ENCODE results near the gene LTB4R. TPM values are rescaled to one million over a fixed set of nuclear protein-coding genes. Genes with fewer than 3 reads are reported as not detected.

Gene LTB4R
- total RNA-seq, 6 experiments from 2014 or later: 2.7 to 5.5 (median 3.9) TPM

DNA sequence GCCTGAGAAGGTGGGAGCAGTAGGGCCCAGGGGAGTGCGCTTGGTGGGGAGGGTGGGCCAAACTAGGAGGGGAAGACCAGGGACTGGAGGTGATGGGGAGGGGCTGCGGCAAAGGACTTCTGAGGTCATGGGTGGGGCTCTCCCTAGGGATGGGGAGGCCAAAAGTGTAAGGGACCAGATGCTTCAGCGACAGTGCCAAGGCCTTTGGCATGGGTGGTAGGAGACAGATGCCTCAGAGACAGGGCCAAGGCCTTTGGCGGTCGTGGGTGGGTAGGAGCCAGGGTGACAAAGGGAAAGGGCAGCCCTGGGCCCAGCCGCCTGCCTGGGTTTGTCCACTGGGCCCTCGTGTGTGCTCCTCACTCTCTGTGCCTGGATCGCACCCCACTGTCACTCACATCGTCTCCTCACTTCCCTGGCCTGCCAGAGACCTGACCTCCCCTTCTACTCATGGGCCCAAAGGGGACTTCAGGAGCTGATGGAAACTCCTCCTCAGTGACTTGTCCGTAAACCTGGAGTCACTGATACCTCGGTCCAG, 26.7 kb upstream of the LTB4R start:
- H3K4me1 ChIP-seq: no peaks in the 10 kb centered on the region
- H3K9me3 ChIP-seq: no peaks in the 10 kb centered on the region
- ATAC-seq (no peak), DNase-seq (no peak)
- H3K4me3 ChIP-seq: no peak overlapping the region
- 92% methylated on average over 2 of the region's 11 CpGs for WGBS (ENCODE audit: insufficient coverage, low coverage, low lambda C conversion rate, missing lambda C conversion rate)
- no peaks in the 10 kb centered on the region for H3K27me3 ChIP-seq
- TF ChIP-seq, protein P1, sequence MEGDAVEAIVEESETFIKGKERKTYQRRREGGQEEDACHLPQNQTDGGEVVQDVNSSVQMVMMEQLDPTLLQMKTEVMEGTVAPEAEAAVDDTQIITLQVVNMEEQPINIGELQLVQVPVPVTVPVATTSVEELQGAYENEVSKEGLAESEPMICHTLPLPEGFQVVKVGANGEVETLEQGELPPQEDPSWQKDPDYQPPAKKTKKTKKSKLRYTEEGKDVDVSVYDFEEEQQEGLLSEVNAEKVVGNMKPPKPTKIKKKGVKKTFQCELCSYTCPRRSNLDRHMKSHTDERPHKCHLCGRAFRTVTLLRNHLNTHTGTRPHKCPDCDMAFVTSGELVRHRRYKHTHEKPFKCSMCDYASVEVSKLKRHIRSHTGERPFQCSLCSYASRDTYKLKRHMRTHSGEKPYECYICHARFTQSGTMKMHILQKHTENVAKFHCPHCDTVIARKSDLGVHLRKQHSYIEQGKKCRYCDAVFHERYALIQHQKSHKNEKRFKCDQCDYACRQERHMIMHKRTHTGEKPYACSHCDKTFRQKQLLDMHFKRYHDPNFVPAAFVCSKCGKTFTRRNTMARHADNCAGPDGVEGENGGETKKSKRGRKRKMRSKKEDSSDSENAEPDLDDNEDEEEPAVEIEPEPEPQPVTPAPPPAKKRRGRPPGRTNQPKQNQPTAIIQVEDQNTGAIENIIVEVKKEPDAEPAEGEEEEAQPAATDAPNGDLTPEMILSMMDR (IDR thresholded peaks at IDR 0.05): no peak
- TF ChIP-seq POLR2A (IDR thresholded peaks at IDR 0.05): no peak
- no peak overlapping the region for H3K27ac ChIP-seq
- peaks cover 0 to 5% (median 2%) of the 10 kb centered on the region in 4 donors for H3K36me3 ChIP-seq
- intact Hi-C loops (cut with DNase I): no loop called here

DNA sequence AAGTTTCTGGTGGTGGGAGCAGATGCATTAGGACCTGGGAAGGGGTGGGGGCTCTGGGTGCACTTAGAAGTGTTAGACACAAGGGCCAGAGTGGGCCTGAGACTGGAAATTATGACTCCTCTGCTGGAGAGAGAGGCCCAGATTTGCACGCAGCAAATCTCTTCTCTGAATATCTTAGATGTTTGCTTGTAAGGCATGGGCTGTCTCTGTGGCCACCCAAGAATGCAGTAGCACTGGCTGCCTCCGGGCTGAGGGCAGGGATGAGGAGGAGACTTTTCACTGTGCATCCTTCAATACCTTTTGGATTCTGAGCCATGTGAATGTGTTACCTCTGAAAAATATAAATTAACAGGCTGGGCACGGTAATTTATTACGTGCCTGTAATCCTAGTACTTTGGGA, 26.0 kb upstream of the LTB4R start:
- Histone ChIP-seq H3K27ac (no peak overlapping the region), H3K27me3 (no peaks in the 10 kb centered on the region), H3K4me3 (no peak overlapping the region), H3K36me3 (peaks cover 0 to 12% (median 8%) of the 10 kb centered on the region in 4 donors), H3K9me3 (no peaks in the 10 kb centered on the region), H3K4me1 (peaks cover 0 to 3% (median 0%) of the 10 kb centered on the region in 4 donors)
- no peak for DNase-seq
- intact Hi-C loops (cut with DNase I): no loop called here
- no peak for ATAC-seq
- no peak for TF ChIP-seq POLR2A (IDR thresholded peaks at IDR 0.05)
- WGBS (ENCODE audit: insufficient coverage, low coverage, low lambda C conversion rate, missing lambda C conversion rate): 67% methylated on average over 3 of the region's 4 CpGs

DNA sequence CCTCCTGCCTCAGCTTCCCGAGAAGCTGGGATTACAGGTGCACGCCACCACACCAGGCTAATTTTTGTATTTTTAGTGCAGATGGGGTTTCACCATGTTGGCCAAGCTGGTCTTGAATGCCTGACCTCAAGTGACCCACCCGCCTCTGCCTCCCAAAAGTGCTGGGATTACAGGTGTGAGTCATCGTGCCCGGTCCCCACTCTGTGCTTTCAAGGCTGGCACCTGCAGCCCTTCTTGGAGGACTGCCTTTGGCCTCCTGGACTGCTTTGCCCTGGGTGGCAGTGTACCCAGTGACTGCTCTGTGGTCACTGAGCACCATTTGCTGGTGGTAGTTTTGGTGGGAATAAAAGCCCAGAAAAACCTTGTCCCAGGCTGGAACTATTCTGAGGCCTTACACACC, 24.3 kb upstream of the LTB4R start:
- Histone ChIP-seq H3K4me3 (no peak overlapping the region), H3K36me3 (peaks cover 0 to 15% (median 8%) of the 10 kb centered on the region in 4 donors), H3K9me3 (no peaks in the 10 kb centered on the region), H3K27me3 (no peaks in the 10 kb centered on the region), H3K4me1 (peaks cover 0 to 19% (median 4%) of the 10 kb centered on the region in 4 donors), H3K27ac (no peak overlapping the region)
- DNase-seq: no peak
- TF ChIP-seq, protein P1 (IDR thresholded peaks at IDR 0.05): no peak
- TF ChIP-seq POLR2A (IDR thresholded peaks at IDR 0.05): no peak
- intact Hi-C loops (cut with DNase I): no loop called here
- 88% methylated on average over 3 of the region's 5 CpGs for WGBS (ENCODE audit: insufficient coverage, low coverage, low lambda C conversion rate, missing lambda C conversion rate)
- ATAC-seq: no peak

DNA sequence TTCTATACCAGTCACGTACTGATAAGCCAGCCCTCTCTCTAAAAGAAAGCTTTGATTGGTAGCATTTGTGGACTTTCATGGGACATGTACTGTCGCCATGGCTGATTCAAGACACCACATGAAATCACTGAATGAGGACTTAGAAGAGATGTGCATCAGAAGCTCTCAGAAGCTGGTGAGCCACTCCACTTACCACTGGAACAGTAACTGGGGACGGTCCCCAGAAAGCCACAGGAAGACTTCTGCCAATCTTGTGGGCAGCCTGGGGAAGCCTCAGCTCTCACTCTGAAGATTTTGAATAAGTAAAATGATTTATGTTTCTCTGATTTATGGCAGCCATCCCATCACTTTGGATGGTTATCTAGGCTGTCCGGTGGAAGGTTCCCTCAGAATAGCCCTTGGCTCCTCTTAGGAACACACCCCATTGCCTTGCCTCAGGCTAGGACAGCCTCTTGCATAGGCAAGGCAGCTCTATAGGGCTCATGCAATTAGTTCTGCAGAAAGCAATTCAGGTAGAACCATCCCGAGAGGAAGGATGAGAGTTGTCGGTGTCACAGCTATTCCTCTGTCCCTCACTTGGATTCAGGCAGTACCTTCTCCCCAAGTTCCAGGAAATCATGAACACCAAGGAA, 21.5 kb upstream of the LTB4R start:
- Histone ChIP-seq H3K9me3 (no peaks in the 10 kb centered on the region), H3K36me3 (peaks cover 0 to 27% (median 9%) of the 10 kb centered on the region in 4 donors), H3K27me3 (no peaks in the 10 kb centered on the region), H3K4me1 (peaks cover 0 to 27% (median 10%) of the 10 kb centered on the region in 4 donors), H3K4me3 (no peak overlapping the region), H3K27ac (no peak overlapping the region)
- 89% methylated on average over 3 of the region's 6 CpGs for WGBS (ENCODE audit: insufficient coverage, low coverage, low lambda C conversion rate, missing lambda C conversion rate)
- intact Hi-C loops (cut with DNase I): loop anchor here in 1 of 2 donors (10.0 kb wide), 1 partner anchor 45 kb away; the partner anchor contains the start of gene TINF2
- ATAC-seq (no peak), DNase-seq (no peak)
- TF ChIP-seq POLR2A (IDR thresholded peaks at IDR 0.05): no peak
- TF ChIP-seq, protein P1 (IDR thresholded peaks at IDR 0.05): no peak

DNA sequence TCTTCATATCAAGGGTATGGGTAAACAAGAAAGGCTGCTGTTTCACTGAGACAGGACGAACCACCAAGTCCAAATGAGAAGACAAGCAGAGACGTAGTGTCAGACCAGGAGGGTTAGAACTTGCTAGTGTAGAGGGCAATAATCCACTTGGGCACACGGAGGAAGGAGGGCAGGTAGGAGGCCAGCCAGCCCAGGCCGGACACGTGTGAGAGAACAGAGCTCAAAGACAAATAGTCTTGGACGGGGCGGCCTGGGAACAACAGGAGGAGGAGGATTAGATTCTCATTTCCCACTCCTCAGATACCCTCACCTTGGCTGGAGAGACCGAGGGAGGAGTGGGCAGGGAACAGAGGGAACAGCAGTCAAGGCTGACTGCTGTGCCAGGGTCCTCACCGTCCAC, 20.6 kb upstream of the LTB4R start:
- WGBS (ENCODE audit: insufficient coverage, low coverage, low lambda C conversion rate, missing lambda C conversion rate): 26% methylated on average over 7 of the region's 9 CpGs
- no peaks in the 10 kb centered on the region for H3K27me3 ChIP-seq
- TF ChIP-seq POLR2A (IDR thresholded peaks at IDR 0.05): no peak
- TF ChIP-seq, protein P1 (IDR thresholded peaks at IDR 0.05): no peak
- ATAC-seq (peak in 3 of 4 donors; percentile 28 to 67 (median 34)), DNase-seq (no peak)
- H3K9me3 ChIP-seq: no peaks in the 10 kb centered on the region
- intact Hi-C loops (cut with DNase I): loop anchor here in 1 of 2 donors (10.0 kb wide), 1 partner anchor 46 kb away; the partner anchor contains the start of gene TINF2
- no peak overlapping the region for H3K4me3 ChIP-seq
- H3K36me3 ChIP-seq: peaks cover 2 to 37% (median 13%) of the 10 kb centered on the region in 4 donors
- H3K4me1 ChIP-seq: peaks cover 0 to 27% (median 10%) of the 10 kb centered on the region in 4 donors
- peak overlapping the region in 1 of 3 donors; percentile 62 for H3K27ac ChIP-seq

Measured in right lobe of liver (tissue), 6 donors.